NCI-H82 treated with DMSO at 0.1 percent for 48 hours (cell line): Measurements from ENCODE around the gene SHISAL2A.
A peak's percentile ranks its signal among the peaks of the same experiment; 100 is the strongest.

Source experiments
- DNase-seq: peaks from one replicate; lab custom pipeline; 2025; ENCODE audit not compliant: unreplicated experiment; lab: John Stamatoyannopoulos, UW

The SHISAL2A gene

DNA sequence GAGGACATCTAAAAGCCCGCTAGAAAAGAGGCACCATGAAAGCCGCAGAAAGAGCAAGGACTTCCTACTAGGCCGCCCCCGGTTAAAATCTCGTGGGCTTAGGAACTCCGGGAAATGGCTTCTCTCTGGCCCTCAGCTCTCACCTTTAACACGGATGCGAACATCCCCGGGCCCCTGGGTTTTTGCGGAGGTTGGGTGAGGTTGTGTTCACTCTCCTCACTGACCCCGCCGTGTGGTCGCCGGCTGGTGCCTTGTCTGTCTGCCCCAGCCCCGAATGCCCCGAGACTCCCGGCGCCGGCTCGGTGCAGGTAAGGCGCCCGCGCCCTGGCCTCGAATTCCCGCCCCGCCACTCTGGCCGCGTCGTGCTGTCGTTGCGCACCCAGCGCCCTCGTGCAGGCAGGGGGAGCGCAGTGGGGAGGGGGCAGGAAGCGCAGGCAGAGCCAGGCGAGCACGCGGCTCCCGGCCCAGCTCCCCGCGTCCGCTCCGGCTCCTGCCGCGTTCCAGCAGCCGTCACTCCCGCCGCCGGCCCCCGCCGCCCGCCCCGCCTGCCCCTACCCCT lies at the start of gene SHISAL2A:
SHISAL2A (plus strand) TSS at position 437 of the 559 bp plus-strand sequence. CDS start 326 bp downstream, outside the sequence.
- no peak for DNase-seq

GRCh38 chr1:52585474-52585873 lies 47.5 kb upstream of the SHISAL2A start:
- no peak for DNase-seq

DNA sequence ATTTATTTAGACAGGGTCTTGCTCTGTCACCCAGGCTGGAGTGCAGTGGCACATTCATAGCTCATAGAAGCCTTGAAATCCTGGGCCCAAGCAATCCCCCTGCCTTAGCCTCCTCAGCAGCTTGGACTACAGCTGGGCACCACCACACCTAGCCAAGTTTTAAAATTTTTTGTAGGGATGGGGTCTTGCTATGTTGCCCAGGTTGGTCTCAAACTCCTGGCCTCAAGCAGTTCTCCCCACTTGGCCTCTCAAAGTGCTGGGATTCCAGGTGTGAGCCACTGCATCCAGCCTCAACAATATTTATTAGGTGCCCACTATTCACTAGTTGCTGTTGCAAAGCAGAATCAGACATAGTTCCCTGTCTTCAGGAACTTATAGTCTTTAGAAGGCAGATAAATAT lies 44.9 kb upstream of the SHISAL2A start:
- DNase-seq = no peak

DNA sequence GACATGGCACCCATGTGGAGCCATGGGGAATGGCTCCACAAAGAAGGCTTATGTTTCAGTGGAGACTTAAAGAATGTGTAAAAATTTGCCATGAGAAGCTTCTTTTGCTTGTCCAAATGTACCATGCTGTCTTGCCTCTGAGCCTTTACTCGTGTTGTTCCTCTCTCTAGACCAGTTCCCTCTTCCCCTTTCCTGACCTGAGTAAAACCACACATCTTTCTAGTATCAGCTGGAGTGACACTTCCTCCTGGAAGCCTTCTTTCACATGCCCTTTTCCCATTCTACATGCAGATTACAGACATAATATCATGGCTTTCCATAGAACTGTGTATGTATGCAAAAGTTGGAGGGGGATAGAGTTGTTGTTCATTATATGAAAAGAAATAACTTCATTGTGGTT lies 44.4 kb upstream of the SHISAL2A start:
- no peak for DNase-seq

DNA sequence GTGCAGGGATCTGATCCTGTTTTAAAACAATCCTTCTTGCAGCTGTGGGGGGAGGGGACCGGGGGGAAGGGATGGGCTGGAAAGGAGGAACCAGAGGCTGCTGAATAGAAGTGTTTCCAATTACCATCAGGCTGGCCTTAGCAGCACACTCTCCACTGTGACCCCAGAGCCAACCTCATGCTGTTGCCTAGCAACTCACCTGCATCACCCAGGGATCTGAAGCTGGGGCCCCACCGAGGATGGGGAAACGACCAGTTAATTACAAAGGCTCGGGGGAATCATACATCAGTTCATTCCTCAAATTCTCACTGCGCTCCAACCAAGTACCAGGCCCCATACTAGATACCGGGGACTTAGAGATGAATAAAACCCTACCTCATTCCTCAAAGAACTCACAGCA lies 42.7 kb upstream of the SHISAL2A start:
- DNase-seq = no peak

DNA sequence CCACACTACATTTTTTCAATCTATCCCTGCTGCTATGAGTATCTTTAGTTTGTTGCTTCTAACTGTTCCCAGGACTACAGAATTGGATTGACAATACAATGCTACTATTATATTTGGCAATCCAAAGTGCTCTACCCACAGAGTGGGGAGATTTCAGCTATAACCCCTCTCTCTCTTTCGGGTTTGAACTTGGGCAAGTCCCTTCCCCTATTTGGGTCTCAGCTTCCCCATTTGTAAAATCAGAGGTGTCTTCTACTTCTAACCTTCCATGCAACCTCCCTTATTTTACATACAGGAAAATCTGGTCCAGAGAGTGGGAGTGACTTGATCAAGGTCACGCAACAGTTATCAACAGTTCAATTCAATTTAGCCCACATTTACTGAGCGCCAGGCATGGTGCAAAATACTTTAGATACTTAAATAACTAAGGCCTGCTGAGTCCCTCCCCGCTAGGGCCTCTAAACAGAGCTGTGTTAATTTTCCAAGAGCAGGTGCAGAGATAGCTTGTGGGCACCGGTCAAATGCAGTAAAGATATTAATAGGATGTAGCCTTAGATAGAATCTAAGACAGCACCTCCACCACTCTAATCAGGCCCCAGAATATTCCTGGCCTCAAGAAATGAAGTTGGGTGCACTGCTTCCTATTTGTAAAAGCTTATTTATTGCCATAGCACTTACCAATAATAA lies 40.2 kb upstream of the SHISAL2A start:
- no peak for DNase-seq

DNA sequence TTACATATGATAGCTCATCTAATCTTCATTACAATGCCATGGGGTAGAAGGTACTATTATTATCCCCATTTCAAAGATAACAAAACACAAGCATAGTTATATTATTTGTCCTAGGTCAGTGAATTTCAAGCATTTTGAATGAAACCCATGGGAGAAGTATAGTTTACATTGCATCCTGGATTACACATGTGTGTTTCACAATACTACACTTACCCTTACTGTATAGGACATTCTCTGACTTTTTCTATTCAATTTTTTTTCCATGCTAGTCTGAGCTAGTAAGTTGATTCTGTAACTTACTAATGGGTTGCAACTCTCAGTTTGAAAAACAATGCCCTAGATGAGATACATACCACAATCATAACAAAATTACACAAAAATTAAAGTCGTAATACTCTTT lies 39.5 kb upstream of the SHISAL2A start:
- no peak for DNase-seq

- DNase-seq = peak; percentile 97
These were observed 37.9 kb upstream of the SHISAL2A start for GRCh38 chr1:52595061-52595460.

DNA sequence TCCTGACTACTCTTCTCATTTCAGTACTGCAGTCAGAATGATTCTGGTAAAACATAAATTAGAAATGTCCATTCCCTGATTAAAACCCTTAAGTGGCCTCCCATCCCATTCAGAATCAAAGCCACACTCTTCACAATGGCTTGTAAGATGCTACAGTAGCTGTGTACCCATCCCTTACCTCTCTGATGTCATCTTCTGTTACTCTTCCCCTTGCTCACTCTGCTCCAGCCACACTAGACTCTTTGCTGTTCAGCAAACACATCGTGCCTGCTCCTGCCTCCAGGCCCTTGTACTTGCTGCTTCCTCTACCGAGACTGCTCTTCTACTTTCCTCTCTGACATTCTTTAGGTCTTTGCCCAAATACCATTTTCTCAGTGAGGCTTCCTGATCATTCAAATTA lies 35.1 kb upstream of the SHISAL2A start:
- DNase-seq = no peak

- DNase-seq = no peak
These were observed 34.2 kb upstream of the SHISAL2A start for GRCh38 chr1:52598729-52599128.

DNA sequence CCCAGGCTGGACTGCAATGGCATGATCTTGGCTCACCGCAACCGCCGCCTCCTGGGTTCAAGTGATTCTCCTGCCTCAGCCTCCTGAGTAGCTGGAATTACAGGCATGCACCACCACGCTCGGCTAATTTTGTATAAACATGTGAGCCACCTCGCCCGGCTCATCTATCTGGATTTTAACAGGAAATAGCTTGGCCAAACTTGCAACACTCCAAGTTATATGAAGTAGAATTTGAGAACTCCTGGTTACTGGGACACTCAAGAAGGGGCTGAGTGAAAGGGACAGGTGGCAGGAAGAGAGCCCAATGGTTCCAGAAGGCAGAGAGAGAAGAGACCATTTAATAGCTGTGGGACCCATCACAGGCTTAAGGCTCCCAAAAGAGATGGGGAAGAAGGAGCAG lies 33.7 kb upstream of the SHISAL2A start:
- DNase-seq = no peak

GRCh38 chr1:52600533-52601179 lies 32.3 kb upstream of the SHISAL2A start:
- DNase-seq = no peak

GRCh38 chr1:52601519-52601918 lies 31.4 kb upstream of the SHISAL2A start:
- no peak for DNase-seq

DNA sequence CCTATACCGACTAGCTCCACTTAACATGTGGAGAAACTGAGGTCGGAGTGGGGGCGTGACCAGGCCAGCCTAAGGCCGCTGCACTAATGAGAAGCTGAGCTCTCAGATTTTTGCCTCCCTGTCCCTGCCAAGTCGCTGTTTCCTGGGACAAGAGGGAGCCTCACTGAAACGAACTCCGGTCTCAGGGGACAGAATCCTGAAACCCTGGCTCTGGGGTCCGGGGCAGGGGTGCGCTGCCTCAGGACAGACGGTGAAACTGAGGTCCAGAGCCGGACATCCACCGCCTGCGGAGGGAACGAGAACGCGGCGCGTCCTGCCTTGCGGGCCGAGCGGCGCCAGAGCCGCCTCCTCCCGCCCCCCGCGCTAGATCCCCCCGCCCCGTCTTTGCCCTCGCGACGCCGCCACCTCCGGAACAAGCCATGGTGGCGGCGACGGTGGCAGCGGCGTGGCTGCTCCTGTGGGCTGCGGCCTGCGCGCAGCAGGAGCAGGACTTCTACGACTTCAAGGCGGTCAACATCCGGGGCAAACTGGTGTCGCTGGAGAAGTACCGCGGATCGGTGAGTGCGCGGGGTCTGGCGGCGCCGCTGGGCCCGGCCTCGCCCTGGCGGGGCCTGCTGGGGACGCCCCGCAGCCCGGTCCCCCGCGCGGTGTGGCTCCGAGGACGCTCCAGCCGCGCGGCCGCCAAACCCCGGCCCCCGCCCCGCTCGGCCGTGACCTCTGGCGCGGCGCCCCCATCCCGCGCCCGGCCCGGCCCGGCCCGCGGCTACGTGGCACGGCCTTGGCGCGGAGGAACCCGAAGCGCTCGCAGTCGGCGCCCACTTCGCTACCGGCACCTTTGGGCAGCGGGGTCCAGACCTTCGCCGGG lies 30.7 kb upstream of the SHISAL2A start, which contains the start of gene GPX7:
GPX7 (plus strand) TSS at position 381 of the 865 bp plus-strand sequence; CDS start at position 420, 39 bp downstream.
- DNase-seq = no peak

DNA sequence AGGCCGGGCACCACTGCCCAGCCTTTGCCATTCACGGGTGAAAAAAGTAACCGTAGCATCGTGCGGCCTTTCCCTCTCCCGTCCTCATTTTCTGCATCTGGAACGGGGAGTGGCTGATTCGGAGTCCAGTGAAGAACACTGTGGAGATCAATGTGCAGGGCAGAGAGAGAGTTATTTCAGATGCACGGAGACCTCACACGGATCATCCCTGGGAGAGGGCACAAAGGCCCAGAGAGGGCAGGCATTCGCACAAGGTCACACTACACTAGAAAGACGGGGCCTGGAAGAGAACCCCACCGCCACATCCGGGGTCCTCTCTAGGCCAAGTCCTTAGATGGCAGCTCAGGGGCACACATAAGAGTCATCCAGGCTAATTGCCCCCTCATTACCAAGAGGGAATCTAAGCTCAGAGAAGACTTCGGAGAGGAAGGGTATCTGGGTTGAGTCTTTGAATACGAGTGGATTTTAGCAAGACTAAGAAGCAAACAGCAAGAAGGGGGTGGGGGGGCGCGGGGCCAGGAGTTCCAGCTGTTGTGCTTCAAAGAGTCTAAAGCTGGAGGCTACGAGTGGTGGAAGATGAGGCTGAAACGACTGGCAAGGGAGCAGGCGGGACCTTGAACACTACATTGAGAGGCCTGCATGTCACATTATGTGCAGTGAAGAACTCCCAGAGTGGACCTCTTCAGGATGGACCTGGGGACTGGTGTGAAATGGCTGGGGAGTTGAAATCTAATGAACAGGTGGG lies 29.9 kb upstream of the SHISAL2A start:
- no peak for DNase-seq

GRCh38 chr1:52603630-52604029 lies 29.3 kb upstream of the SHISAL2A start:
- DNase-seq = no peak

DNA sequence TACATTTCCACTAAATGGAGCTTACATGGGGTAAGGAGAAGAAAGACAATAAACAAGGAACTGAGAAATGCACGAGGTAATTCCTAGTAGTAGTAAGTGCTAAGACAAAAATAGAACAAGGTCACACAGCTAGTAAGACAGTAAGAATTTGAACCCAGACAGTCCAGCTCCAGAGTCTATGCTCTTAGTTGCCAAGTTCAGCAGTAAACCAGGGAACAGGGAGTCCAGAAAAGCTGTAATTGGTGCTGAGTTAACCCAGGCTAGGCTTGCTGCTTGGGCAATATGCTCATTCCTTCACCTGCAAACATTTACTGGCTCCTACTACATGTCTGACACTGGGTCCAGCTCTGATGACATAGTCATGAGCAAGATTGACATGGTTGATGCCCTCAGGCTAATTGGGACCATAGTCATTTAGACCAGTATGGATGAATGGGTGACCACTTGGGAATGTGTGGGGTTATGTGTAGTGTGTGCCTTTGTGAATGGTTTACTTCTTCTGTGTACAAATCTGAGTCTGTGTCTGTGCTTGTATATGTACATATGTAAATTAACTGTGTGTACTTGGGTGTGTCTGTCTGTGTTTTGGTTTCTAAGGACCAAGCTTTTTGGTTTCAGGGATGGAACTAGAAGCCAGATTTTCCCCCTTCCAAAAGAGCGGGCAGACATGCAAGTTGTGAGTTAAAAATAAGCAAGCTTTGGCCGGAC lies 28.8 kb upstream of the SHISAL2A start:
- DNase-seq = no peak

DNA sequence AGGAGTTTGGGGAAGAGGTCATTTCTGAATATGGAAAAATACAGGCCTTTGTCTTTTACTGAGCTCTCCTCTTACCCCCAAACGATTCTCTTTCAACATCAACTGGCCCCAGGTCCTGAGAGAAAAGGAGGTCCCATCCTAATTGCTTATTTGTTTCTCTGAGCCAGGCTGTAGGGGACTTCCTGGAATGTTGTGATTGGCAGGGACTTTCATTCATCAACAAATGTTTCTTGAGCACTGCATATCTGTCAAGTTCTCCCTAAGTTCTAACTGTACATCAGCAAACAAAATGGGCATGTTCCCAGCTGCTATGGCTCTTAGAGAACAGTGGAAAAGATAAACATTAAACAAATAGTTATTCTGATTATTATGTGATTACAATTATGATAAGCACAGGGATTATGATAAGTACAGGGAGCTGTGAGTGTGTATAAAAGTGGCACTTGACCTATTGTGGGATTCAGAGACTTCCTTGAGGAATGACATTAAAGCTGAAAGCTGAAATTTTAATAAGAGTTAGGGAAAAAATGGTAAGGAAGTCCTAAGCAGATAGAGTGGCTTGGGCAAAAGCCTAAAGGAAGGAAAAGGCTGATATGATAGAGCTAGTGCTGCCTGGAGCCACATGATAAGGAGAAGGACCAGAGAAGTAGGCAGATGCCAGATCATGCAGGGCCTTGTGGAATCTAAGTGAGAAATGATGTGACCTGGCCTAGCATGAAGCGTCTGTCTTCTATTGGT lies 19.2 kb upstream of the SHISAL2A start:
- DNase-seq = no peak

GRCh38 chr1:52614671-52615070 lies 18.3 kb upstream of the SHISAL2A start:
- no peak for DNase-seq
